T-helper 1 cell treated with Interleukin-12 subunit alpha and Interleukin-12 subunit beta and Interleukin-4 antibody, amounts not matched to agents 30 ng/mL and 1 ng/mL, for 36 hours (primary cell): ENCODE measurements around the gene PHKG2. TPM values are rescaled to one million over a fixed set of nuclear protein-coding genes. Genes with fewer than 3 reads are reported as not detected.

ENCODE experiments used
- intact Hi-C: fragments of 100-400 bp; cut with micrococcal nuclease; formaldehyde crosslinking; loops from one replicate; pipeline ENCODE4 v1.15.1; 2024
- total RNA-seq: library from RNA; stranded (reverse); gene quantifications from 2 replicates; pipeline ENCODE4 v1.2.3, GENCODE V29; 2022

The PHKG2 gene
- total RNA-seq, 1 donor from 2014 or later: 47.4 TPM

DNA sequence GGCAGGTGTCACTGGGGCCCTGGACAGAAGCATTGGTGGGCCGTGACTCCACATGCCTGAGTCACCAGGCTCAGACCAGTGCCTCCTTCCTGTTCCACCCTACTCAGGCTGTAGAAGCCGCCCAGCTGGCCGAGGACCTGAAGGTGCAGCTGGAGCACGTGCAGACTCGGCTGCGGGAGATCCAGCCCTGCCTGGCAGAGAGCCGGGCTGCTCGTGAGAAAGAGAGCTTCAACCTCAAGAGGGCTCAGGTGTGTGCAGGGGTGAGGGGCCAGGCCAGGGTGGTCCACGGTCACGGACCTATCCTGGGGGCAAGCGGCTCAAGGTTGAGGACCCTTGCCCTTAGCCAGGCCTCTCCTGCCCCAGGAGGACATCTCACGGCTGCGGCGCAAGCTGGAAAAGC lies 23.5 kb downstream of the PHKG2 start:
- intact Hi-C loops: no loop called here

- intact Hi-C loops: no loop called here
These were observed 25.6 kb downstream of the PHKG2 start for GRCh38 chr16:30773826-30774225.

GRCh38 chr16:30774367-30775130 lies 26.3 kb downstream of the PHKG2 start:
- intact Hi-C loops: loop anchor here (1.0 kb wide), 4 partner anchors 12 to 148 kb away; partner anchors contain the start of genes CFAP119 and RNF40

GRCh38 chr16:30775131-30775391 lies 26.8 kb downstream of the PHKG2 start:
- intact Hi-C loops: loop anchor here (1.0 kb wide), 4 partner anchors 13 to 147 kb away; partner anchors contain the start of genes CFAP119 and RNF40

DNA sequence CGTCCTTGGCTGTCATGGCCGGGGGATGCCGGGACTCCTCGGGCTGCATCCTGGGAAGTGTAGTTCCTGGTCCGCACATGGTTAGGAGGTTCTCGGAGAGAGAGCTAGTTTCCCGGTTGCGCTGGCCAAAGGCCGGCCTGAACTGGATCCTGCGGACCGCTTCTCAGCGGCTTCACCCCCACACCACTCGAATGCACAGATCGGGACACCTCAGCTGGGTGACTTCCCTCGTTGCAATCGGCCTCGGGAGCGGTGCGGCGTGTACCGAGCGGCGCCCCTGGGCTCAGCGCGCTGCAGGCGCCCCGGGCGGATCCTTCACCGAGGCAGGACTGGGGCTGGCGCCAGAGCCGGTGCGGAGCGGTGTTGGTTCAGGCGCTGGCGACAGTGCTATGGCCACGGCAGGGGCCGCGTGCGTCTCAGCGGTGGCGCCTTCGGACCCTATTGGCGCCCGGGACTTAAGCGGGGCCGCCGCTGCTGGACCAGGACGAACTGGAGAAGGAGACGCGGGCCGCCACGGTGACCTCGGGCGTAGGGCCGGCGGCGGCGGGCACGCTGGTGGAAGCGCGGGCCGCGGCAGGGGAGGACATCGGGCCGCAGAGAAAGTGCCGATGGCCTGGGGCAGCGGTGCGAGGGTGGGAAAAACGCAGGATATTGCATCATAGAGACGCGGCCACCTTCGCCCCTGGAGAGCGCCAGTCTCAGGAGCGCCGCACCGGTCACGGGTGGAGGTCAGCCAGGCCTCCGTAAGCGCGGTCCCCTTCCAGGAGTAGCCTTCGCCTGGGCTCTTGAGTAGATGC lies 27.4 kb downstream of the PHKG2 start:
- intact Hi-C loops: loop anchor here (1.0 kb wide), 4 partner anchors 13 to 147 kb away; partner anchors contain the start of genes CFAP119 and RNF40

DNA sequence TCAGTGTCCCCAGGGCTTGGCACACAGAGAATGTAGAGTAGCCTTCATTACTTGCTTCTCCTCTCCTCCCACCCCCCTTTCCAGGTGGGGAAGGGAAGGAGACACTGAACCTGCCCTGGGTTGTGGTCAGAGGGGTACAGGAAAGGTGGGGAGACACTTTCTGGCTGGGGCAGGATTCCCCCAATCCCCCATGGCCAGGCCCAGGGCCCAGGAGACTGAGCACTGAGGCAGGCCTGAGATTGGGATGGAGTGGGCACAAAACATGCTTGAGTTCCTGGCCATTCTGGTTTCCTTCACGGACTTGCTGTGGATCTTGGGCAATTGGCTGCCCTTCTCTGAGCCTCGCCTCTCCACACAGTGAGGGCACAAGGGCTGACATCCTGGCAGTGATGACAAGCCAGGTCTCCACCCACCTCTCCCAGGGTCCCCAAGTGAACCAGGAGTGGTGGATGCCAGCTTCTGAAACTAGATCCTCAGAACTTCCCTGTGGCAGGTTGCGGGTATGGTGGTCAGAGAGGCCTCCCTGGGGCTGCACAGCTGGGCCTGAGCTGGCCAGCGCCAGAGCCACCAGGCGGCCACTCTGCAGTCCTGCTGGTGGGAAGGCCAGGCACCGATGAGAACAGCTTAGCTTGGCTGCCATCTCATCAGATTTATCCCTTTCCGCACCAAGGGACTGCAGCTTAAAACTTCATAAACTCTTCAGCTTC lies 29.5 kb downstream of the PHKG2 start:
- intact Hi-C loops: no loop called here

GRCh38 chr16:30778549-30779244 lies 30.5 kb downstream of the PHKG2 start:
- intact Hi-C loops: no loop called here

DNA sequence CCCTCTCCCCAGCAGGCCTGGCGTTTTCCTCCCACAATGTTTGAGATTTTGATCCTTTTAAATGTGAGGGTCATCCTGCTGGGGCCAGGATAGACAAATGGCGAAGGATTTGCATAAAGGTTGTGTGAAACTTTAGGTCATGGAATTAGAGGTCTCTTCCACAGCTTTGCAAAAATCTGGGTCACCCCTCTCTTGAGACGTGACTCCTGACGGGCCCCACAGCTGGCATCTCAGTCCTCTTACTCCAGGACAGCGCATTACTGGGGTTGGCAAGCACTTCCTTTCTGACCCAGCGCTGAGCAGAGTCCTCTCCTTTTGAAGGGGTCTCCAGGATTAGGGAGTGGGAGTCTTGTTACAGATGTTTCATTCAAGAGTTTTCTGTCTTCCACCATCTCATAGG lies 31.4 kb downstream of the PHKG2 start:
- intact Hi-C loops: no loop called here

- intact Hi-C loops: no loop called here
These were observed 31.8 kb downstream of the PHKG2 start for GRCh38 chr16:30780021-30780420.

DNA sequence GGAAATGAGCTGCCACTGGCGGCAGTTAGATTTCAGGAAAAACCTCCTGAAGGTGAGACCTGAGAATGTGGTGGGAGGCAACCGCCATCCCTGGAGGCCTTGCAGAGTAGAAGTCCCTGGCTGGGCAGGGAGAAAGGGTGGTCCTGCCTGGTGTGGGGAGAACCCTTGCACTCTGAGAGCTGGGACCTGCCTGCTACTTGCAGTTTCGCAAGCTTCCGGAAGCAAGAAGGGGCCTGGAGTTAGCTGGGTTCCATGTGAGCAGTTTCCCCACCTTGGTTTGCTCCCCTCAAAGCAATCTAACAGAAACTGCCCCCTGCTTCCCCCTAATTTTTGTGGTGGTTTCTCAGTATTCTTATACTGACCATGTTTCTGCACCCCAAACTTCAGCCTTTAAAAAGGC lies 32.3 kb downstream of the PHKG2 start:
- intact Hi-C loops: no loop called here

GRCh38 chr16:30782486-30783279 lies 34.5 kb downstream of the PHKG2 start:
- intact Hi-C loops: no loop called here

- intact Hi-C loops: no loop called here
These were observed 35.3 kb downstream of the PHKG2 start for GRCh38 chr16:30783280-30784109.

GRCh38 chr16:30784215-30784614 lies 36.0 kb downstream of the PHKG2 start:
- intact Hi-C loops: no loop called here

- intact Hi-C loops: loop anchor here (2.0 kb wide), 1 partner anchor 15 kb away; no protein-coding TSS in a partner anchor
These were observed 37.2 kb downstream of the PHKG2 start for GRCh38 chr16:30785126-30786106.

GRCh38 chr16:30786115-30786935 lies 38.1 kb downstream of the PHKG2 start:
- intact Hi-C loops: loop anchor here (2.0 kb wide), 1 partner anchor 14 kb away; no protein-coding TSS in a partner anchor

DNA sequence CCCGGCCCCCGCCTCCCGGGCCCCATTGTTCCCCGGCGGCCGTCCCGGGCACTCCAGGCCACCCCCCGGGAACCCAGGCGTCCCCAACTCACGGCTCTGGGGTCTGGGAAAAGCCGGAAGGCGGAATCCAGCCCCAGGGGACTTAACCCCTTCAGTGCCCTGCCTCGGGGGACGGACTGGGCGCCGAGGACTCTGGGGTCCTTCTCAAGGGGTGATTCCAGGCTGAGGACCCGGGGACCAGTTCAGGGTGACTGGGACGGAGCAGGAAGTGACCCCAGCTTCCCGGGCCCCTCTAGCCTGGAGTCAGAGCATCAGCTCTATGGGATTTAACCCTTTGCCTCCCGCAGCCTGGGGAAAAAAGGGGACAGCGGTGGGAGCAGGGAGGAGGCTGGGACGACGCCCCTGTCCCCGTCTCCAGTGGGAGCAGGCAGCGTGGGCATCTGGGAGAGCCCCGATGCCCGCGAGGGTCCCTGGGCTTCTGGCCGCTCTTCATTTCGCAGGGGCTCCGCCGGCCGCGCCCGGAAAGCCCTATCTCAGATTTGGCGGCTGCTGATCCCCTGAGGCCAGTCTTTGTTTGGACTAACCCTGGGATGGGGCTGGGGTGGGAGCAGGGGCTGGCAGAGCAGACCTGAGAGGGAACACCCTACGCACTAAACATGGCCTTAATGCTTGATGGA lies 38.8 kb downstream of the PHKG2 start, which contains the start of gene ZNF629:
TSS of gene ZNF629 (minus strand) at position 270 of the 677 bp plus-strand sequence. CDS start 2,723 bp downstream, outside the sequence.
- intact Hi-C loops: loop anchor here (2.0 kb wide), 1 partner anchor 14 kb away; no protein-coding TSS in a partner anchor
